Measurements from ENCODE around the gene PPP2R1B. TPM values are rescaled to one million over a fixed set of nuclear protein-coding genes. Genes with fewer than 3 reads are reported as not detected.

Gene PPP2R1B
- total RNA-seq, 1 donor: 38.9 TPM

DNA sequence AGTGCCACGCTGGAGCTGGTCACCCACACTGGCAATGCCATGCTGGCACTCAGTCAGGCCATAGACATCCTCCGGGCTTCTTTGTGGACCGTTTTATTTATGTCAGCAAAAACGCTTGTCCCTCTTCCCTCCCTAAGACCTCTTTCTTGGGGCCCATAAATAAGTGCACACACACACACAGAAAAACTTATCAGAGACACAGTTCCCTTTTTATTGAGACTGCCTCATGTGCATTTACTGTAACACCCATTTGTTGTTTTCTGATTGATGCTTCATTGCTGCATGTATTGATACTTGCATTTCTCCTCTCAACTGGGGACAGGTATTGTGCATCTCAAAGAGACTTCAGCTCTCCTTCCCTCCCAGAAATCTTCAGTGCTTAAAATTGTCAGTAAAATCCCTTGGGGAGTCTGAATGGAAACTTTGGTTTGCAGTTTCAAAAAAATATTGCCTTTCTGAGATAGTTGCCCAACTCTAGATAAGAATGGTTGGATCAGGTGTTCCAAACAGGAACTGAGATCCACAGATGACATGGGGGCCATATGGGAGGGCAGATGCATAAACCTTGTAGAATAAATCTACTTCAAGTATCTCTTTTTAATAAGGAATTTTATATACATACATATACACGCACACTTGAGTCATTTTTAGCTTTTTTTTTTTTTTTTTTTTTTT lies 50.9 kb downstream of the PPP2R1B start:
- DNase-seq (ENCODE audit: low read depth): no peak
- TF ChIP-seq, protein P1, sequence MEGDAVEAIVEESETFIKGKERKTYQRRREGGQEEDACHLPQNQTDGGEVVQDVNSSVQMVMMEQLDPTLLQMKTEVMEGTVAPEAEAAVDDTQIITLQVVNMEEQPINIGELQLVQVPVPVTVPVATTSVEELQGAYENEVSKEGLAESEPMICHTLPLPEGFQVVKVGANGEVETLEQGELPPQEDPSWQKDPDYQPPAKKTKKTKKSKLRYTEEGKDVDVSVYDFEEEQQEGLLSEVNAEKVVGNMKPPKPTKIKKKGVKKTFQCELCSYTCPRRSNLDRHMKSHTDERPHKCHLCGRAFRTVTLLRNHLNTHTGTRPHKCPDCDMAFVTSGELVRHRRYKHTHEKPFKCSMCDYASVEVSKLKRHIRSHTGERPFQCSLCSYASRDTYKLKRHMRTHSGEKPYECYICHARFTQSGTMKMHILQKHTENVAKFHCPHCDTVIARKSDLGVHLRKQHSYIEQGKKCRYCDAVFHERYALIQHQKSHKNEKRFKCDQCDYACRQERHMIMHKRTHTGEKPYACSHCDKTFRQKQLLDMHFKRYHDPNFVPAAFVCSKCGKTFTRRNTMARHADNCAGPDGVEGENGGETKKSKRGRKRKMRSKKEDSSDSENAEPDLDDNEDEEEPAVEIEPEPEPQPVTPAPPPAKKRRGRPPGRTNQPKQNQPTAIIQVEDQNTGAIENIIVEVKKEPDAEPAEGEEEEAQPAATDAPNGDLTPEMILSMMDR (IDR thresholded peaks at IDR 0.05; ENCODE audit: insufficient read depth, low read depth, low read length): no peak
- no peak overlapping the region for H3K4me3 ChIP-seq (ENCODE audit: low read depth, low read length)

DNA sequence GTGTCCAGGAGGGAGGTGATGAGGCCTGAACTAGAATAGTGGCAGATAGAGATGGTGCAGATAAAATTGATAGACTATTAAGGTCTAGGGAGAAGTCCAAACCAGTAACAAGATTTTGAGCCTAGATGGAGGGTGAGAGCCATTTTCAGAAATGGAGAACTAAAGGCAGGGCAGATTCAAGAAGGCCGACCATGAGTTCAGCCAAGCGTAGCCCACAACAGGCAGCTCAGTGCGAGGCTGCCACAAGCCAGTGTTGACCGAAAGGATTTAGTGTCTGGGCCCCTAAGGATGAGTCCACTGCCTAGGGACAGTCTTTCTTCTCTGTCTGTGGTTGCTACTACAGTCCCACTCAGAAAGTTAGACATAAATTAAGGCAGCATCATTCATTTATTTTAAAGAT lies 51.7 kb downstream of the PPP2R1B start:
- no peak for DNase-seq (ENCODE audit: low read depth)
- TF ChIP-seq, protein P1 (IDR thresholded peaks at IDR 0.05; ENCODE audit: insufficient read depth, low read depth, low read length): no peak
- H3K4me3 ChIP-seq (ENCODE audit: low read depth, low read length): no peak overlapping the region

DNA sequence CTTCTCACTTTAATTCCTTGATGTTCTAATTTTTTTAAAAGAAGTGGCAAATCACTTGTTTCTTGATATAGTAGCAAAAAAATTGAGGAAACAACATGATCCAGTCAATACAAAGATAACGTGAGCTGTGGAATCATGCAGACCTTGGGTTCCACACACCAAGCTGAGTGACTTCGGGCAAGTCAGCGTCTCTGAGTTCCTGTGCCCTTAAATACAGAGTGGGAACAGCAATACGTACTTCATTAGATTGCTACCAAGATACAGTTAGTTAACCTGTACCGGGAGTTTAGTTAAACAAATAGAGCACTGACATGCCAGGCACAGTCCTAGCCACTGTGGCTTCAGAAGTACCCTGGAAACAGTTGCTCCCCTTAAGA lies 58.5 kb downstream of the PPP2R1B start:
- no peak for DNase-seq (ENCODE audit: low read depth)
- H3K4me3 ChIP-seq (ENCODE audit: low read depth, low read length): no peak overlapping the region
- TF ChIP-seq, protein P1 (IDR thresholded peaks at IDR 0.05; ENCODE audit: insufficient read depth, low read depth, low read length): no peak

DNA sequence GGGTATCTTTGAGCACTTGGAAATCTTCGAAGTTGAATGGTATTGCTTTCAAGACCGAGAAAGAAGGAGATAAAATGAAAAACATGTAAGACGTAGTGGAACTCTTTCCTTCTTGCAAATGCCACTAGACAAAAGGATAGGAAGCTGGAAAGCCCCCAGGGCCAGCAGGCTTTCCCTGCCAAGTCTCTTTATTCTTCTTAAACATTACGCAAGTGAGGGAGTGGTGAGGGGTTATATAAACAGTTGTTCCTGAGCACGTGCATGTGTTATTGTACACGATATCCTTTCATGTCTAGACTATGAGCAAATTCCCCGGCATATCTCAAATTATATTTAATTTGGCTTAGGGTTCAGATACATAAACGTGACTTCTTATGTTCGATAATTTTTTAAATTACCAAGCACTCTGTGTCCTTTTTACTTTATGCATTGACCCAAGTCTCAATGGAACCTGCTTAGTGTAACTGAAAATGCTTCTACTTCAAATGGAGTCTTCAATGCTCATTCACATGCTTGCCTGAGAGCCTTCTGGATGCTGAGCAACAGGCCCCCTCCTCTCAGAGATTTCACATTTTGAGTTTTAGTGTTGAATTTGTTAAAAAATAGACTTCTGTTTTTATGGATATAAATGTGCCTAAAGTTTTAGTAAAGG lies 59.0 kb downstream of the PPP2R1B start:
- no peak overlapping the region for H3K4me3 ChIP-seq (ENCODE audit: low read depth, low read length)
- peak; percentile 88 for DNase-seq (ENCODE audit: low read depth)
- TF ChIP-seq, protein P1 (IDR thresholded peaks at IDR 0.05; ENCODE audit: insufficient read depth, low read depth, low read length): no peak

DNA sequence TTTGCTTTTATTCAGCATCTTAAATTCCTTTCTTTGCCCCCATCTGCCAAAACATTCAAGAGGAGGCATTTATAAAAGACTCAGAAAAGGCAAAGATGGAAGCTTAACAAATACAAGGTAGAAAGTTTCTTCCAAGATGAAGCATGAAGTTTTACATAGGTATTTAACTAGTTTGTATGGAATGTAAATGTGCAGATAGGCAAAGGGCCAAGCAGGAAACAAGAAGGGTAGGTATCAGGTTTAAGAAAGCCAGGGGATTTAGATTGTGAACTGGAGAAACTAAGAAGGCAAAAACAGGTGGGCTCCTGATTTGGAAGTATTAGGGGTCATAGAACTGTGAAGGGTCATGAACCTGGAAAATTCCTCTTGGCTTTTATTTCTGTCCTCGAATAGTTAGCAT lies 62.6 kb downstream of the PPP2R1B start:
- H3K4me3 ChIP-seq (ENCODE audit: low read depth, low read length): no peak overlapping the region
- TF ChIP-seq, protein P1 (IDR thresholded peaks at IDR 0.05; ENCODE audit: insufficient read depth, low read depth, low read length): no peak
- no peak for DNase-seq (ENCODE audit: low read depth)

DNA sequence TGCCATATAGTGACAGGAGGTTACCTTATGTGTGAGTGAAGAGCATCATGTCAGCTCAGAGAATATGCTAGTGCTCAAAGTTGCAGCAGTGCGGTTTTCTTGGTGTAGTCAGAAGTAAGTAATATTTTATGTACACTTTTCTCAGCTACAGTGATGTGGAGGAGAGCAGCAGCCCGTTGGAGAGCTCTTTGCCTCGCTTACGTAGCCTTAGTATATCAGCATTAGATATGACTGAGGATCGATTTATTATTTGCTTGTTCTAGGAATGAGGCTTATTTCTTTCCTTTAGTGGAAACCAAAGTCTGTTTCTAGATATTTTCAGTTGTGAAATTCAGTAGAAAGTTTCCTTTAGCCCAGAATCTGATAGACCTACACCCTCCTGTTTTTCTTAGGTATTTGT lies 63.6 kb downstream of the PPP2R1B start:
- no peak for DNase-seq (ENCODE audit: low read depth)
- TF ChIP-seq, protein P1 (IDR thresholded peaks at IDR 0.05; ENCODE audit: insufficient read depth, low read depth, low read length): no peak
- H3K4me3 ChIP-seq (ENCODE audit: low read depth, low read length): no peak overlapping the region
